CD14-positive monocyte (primary cell): ENCODE results near the gene NPFFR1. TPM values are rescaled to one million over a fixed set of nuclear protein-coding genes. Genes with fewer than 3 reads are reported as not detected.
A peak's percentile ranks its signal among the peaks of the same experiment; 100 is the strongest.

Source experiments
- DNase-seq, 3 donors: peaks; one replicate each; pipeline ENCODE4 v3.0.0-alpha.2; 2011 to 2022
- H2AFZ ChIP-seq: 2 replicates; pipeline ENCODE4 v1.6.0; 2012; ENCODE audit warnings: mild to moderate bottlenecking, low read depth, low read length, inconsistent platforms; ENCODE audit not compliant: insufficient read depth, poor library complexity, severe bottlenecking
- H3K27ac ChIP-seq, 2 donors: 1 replicate in 1 of 2; 2 replicates in 1 of 2; pipeline ENCODE4 v1.5.1; 2012 to 2013; ENCODE audit warnings: low read length in 2 of 2, control low read depth in 1 of 2, inconsistent platforms in 1 of 2, low read depth in 1 of 2, mild to moderate bottlenecking in 1 of 2
- H3K27me3 ChIP-seq, 2 donors: one replicate each; pipeline versions ENCODE4 v1.6.0 to v1.6.1; 2011 to 2013; ENCODE audit warnings: low read length in 2 of 2; ENCODE audit not compliant: control insufficient read depth in 2 of 2, insufficient read depth in 2 of 2
- H3K36me3 ChIP-seq, 2 donors: replicated peaks in 1 of 2; 1 replicate in 1 of 2; 2 replicates in 1 of 2; pipeline versions ENCODE4 v1.5.1 to v1.6.1; 2012 to 2013; ENCODE audit warnings: low read length in 2 of 2, control low read depth in 1 of 2, inconsistent platforms in 1 of 2, mild to moderate bottlenecking in 1 of 2; ENCODE audit not compliant: insufficient read depth in 2 of 2, control insufficient read depth in 1 of 2
- H3K4me1 ChIP-seq, 2 donors: 1 replicate in 1 of 2; 2 replicates in 1 of 2; pipeline versions ENCODE4 v1.5.1 to v1.6.1; 2012 to 2013; ENCODE audit warnings: low read length in 2 of 2, control low read depth in 1 of 2, inconsistent platforms in 1 of 2, mild to moderate bottlenecking in 1 of 2, moderate library complexity in 1 of 2; ENCODE audit not compliant: insufficient read depth in 2 of 2, control insufficient read depth in 1 of 2
- H3K4me2 ChIP-seq: replicated peaks from 2 replicates; pipeline ENCODE3; 2012; ENCODE audit warnings: low read length, moderate library complexity, mild to moderate bottlenecking; ENCODE audit not compliant: poor library complexity, severe bottlenecking; ENCODE audit errors: extremely low read depth
- H3K4me3 ChIP-seq, 3 experiments: fragments of 200-600 bp in 1 of 3; sonication (generic) in 1 of 3; replicated peaks in 1 of 3; 1 replicate in 2 of 3; 2 replicates in 1 of 3; pipeline ENCODE4 v1.5.1; 2011 to 2013; ENCODE audit warnings: low read length in 3 of 3, mild to moderate bottlenecking in 3 of 3, control low read depth in 2 of 3, low read depth in 2 of 3, inconsistent platforms in 1 of 3, moderate library complexity in 1 of 3
- H3K79me2 ChIP-seq: 2 replicates; pipeline ENCODE4 v1.6.0; 2012; ENCODE audit warnings: mild to moderate bottlenecking, control low read depth, inconsistent platforms, low read length, moderate library complexity; ENCODE audit not compliant: insufficient read depth
- H3K9ac ChIP-seq: 2 replicates; pipeline ENCODE4 v1.6.0; 2017; ENCODE audit warnings: low read length, mild to moderate bottlenecking; ENCODE audit not compliant: insufficient read depth, poor library complexity, severe bottlenecking
- H3K9me3 ChIP-seq, 2 donors: replicated peaks in 1 of 2; 1 replicate in 1 of 2; 2 replicates in 1 of 2; pipeline versions ENCODE4 v1.5.1 to v1.6.1; 2012 to 2013; ENCODE audit warnings: low read length in 2 of 2, control low read depth in 1 of 2; ENCODE audit not compliant: control insufficient read depth in 1 of 2, insufficient read depth in 1 of 2
- H4K20me1 ChIP-seq: 2 replicates; pipeline ENCODE4 v1.6.0; 2012; ENCODE audit warnings: mild to moderate bottlenecking, low read length, control low read depth, moderate library complexity; ENCODE audit not compliant: insufficient read depth
- H3K27ac Mint-ChIP-seq, 7 donors: one replicate each; pipeline ENCODE4 v1.8.0; 2020; ENCODE audit warnings: mild to moderate bottlenecking in 7 of 7, mixed read lengths in 7 of 7, moderate library complexity in 6 of 7, inconsistent platforms in 2 of 7
- H3K27me3 Mint-ChIP-seq, 3 donors: one replicate each; pipeline ENCODE4 v1.8.0; 2021 to 2022; ENCODE audit warnings: low read depth in 3 of 3, mild to moderate bottlenecking in 3 of 3, mixed read lengths in 3 of 3, moderate library complexity in 3 of 3, inconsistent platforms in 1 of 3
- H3K36me3 Mint-ChIP-seq, 2 donors: one replicate each; pipeline ENCODE4 v1.8.0; 2020; ENCODE audit warnings: mixed read lengths in 2 of 2, inconsistent platforms in 1 of 2, mild to moderate bottlenecking in 1 of 2
- H3K4me1 Mint-ChIP-seq: one replicate; pipeline ENCODE4 v1.8.0; 2020; ENCODE audit warnings: mild to moderate bottlenecking, mixed read lengths
- H3K4me3 Mint-ChIP-seq, 2 donors: one replicate each; pipeline ENCODE4 v1.8.0; 2020; ENCODE audit warnings: mild to moderate bottlenecking in 2 of 2, mixed read lengths in 2 of 2, moderate library complexity in 1 of 2
- H3K9me3 Mint-ChIP-seq, 7 donors: one replicate each; pipeline ENCODE4 v1.8.0; 2020 to 2022; ENCODE audit warnings: mixed read lengths in 7 of 7, mild to moderate bottlenecking in 6 of 7, moderate library complexity in 6 of 7, inconsistent platforms in 2 of 7
- CTCF ChIP-seq: fragments of 200-600 bp; IDR thresholded peaks from one replicate; pipeline ENCODE4 v1.8.0; 2022; ENCODE audit warnings: antibody characterized with exemption, mild to moderate bottlenecking
- WGBS: methylation state at CpG from one replicate; pipeline ENCODE4 v1.1.5; 2013; ENCODE audit warnings: missing lambda C conversion rate; ENCODE audit not compliant: insufficient coverage; 5-methylcytosine and 5-hydroxymethylcytosine counted together
- intact Hi-C, 2 donors: fragments of 100-400 bp; cut with micrococcal nuclease; formaldehyde crosslinking; loops; one replicate each; pipeline versions ENCODE4 v1.15.0 to v1.15.1; 2023
- polyA plus RNA-seq, 3 donors: library from polyadenylated mRNA; depleted of rRNA in 1 of 3; unstranded in 2 of 3; stranded (reverse) in 1 of 3; fragments of 300-500 nt in 2 of 3; fragments of >200 nt in 1 of 3; fragmentation: Illumina TruSeq in 2 of 3; gene quantifications; 1 replicate in 2 of 3; 2 replicates in 1 of 3; pipeline ENCODE4 v1.2.3, GENCODE V29; 2012 to 2021

Gene NPFFR1
- polyA plus RNA-seq, 3 donors, result 0.03 TPM; not detected in 2

- Histone ChIP-seq H3K79me2 (peaks cover 14% of the 10 kb centered on the region), H3K9ac (no peak overlapping the region), H3K4me3 (no peak overlapping the region), H2AFZ (no peak overlapping the region), H3K9me3 (no peaks in the 10 kb centered on the region), H3K4me2 (no peak overlapping the region), H4K20me1 (no peaks in the 10 kb centered on the region), H3K27me3 (no peaks in the 10 kb centered on the region), H3K36me3 (peaks cover 4 to 24% of the 10 kb centered on the region in 2 donors), H3K27ac (no peak overlapping the region), H3K4me1 (peaks cover 3 to 10% of the 10 kb centered on the region in 2 donors)
- no CpG with 5 or more reads among the region's 3 CpGs for WGBS
- no peak overlapping the region for H3K4me3 Mint-ChIP-seq
- peak overlapping the region in 1 of 7 donors; percentile 61 for H3K27ac Mint-ChIP-seq
- H3K4me1 Mint-ChIP-seq, result peaks cover 10% of the 10 kb centered on the region
- TF ChIP-seq CTCF, result no peak
- no peaks in the 10 kb centered on the region for H3K9me3 Mint-ChIP-seq
- no peak for DNase-seq
- H3K27me3 Mint-ChIP-seq, result peaks cover 0 to 1% (median 0%) of the 10 kb centered on the region in 3 donors
- peaks cover 13 to 14% of the 10 kb centered on the region in 2 donors for H3K36me3 Mint-ChIP-seq
- intact Hi-C loops, result loop anchor here in 1 of 2 donors (5.0 kb wide), 1 partner anchor 140 kb away; no protein-coding TSS in a partner anchor
Observed at GRCh38 chr10:70222340-70222794, 61.4 kb downstream of the NPFFR1 start.

- Histone ChIP-seq H3K4me1 (peaks cover 3 to 10% of the 10 kb centered on the region in 2 donors), H4K20me1 (no peaks in the 10 kb centered on the region), H3K36me3 (peaks cover 7 to 27% of the 10 kb centered on the region in 2 donors), H3K4me2 (peak overlapping the region; percentile 68), H3K27me3 (no peaks in the 10 kb centered on the region), H3K27ac (no peak overlapping the region), H3K9ac (no peak overlapping the region), H3K4me3 (peak overlapping the region in 1 of 3 experiments; percentile 36), H2AFZ (peak overlapping the region; percentile 48), H3K79me2 (peaks cover 10% of the 10 kb centered on the region), H3K9me3 (no peaks in the 10 kb centered on the region)
- no CpG with 5 or more reads among the region's 1 CpG for WGBS
- Mint-ChIP-seq H3K4me3 (no peak overlapping the region), H3K27ac (peak overlapping the region in 3 of 7 donors; percentile 51 to 71 (median 66)), H3K4me1 (peaks cover 10% of the 10 kb centered on the region), H3K9me3 (no peaks in the 10 kb centered on the region), H3K27me3 (peaks cover 0 to 1% (median 0%) of the 10 kb centered on the region in 3 donors), H3K36me3 (peaks cover 10 to 20% of the 10 kb centered on the region in 2 donors)
- DNase-seq, result no peak
- intact Hi-C loops, result loop anchor here (1.0 to 5.0 kb wide), 2 partner anchors 141 to 143 kb away; no protein-coding TSS in a partner anchor
- no peak for TF ChIP-seq CTCF
Observed at GRCh38 chr10:70221030-70221429, 62.8 kb downstream of the NPFFR1 start.
